OCI-LY1 (cell line): Measurements from ENCODE around the gene PCGF3.
A peak's percentile ranks its signal among the peaks of the same experiment; 100 is the strongest.

Experiments used
- H2AFZ ChIP-seq: fragments of 200-600 bp; sonication (generic), shearing (Covaris generic); 2 replicates; pipeline ENCODE4 v1.6.0; 2014; ENCODE audit warnings: antibody characterized with exemption, mild to moderate bottlenecking, low read length
- H3F3A ChIP-seq: fragments of 200-600 bp; sonication (generic), shearing (Covaris generic); 2 replicates; pipeline ENCODE4 v1.6.0; 2014; ENCODE audit warnings: mild to moderate bottlenecking, antibody characterized with exemption, low read length, moderate library complexity; ENCODE audit not compliant: insufficient read depth
- H3K27ac ChIP-seq: fragments of 200-600 bp; sonication (generic); 2 replicates; pipeline ENCODE4 v1.5.1; 2014; ENCODE audit warnings: low read length, mixed run types, mild to moderate bottlenecking, low read depth; ENCODE audit not compliant: poor library complexity, severe bottlenecking
- H3K27me3 ChIP-seq: fragments of 200-600 bp; sonication (generic); 2 replicates; pipeline ENCODE4 v1.6.0; 2014; ENCODE audit warnings: antibody characterized with exemption, mild to moderate bottlenecking, low read length, moderate library complexity; ENCODE audit not compliant: insufficient read depth
- H3K36me3 ChIP-seq: fragments of 200-600 bp; sonication (generic); 2 replicates; pipeline ENCODE4 v1.6.1; 2014; ENCODE audit warnings: mild to moderate bottlenecking, antibody characterized with exemption, low read length, moderate library complexity, mixed read lengths; ENCODE audit not compliant: insufficient read depth
- H3K4me1 ChIP-seq: fragments of 200-600 bp; sonication (generic); 2 replicates; pipeline ENCODE4 v1.5.1; 2014; ENCODE audit warnings: mild to moderate bottlenecking, low read length, moderate library complexity; ENCODE audit not compliant: insufficient read depth, severe bottlenecking
- H3K4me2 ChIP-seq: fragments of 200-600 bp; sonication (generic), shearing (Covaris generic); 2 replicates; pipeline ENCODE4 v1.6.1; 2014; ENCODE audit warnings: low read length
- H3K4me3 ChIP-seq: fragments of 200-600 bp; sonication (generic); 2 replicates; pipeline ENCODE4 v1.5.1; 2014; ENCODE audit warnings: low read length, low read depth, mild to moderate bottlenecking, mixed read lengths; ENCODE audit not compliant: poor library complexity, severe bottlenecking
- H3K79me2 ChIP-seq: fragments of 200-600 bp; shearing (Covaris generic); 2 replicates; pipeline ENCODE4 v1.6.1; 2016; ENCODE audit warnings: mixed run types, low read length, mixed read lengths; ENCODE audit not compliant: insufficient read depth
- H3K9ac ChIP-seq: fragments of 200-600 bp; sonication (generic), shearing (Covaris generic); 2 replicates; pipeline ENCODE4 v1.6.1; 2014; ENCODE audit warnings: mild to moderate bottlenecking, low read length, mixed read lengths
- H3K9me2 ChIP-seq: fragments of 200-600 bp; sonication (generic), shearing (Covaris generic); 2 replicates; pipeline ENCODE4 v1.6.1; 2014; ENCODE audit warnings: low read depth, mild to moderate bottlenecking, low read length, mixed read lengths
- H3K9me3 ChIP-seq: fragments of 200-600 bp; shearing (Covaris generic); 2 replicates; pipeline ENCODE4 v1.6.1; 2014; ENCODE audit warnings: low read length, mixed read lengths
- H4K20me1 ChIP-seq: fragments of 200-600 bp; sonication (generic), shearing (Covaris generic); 2 replicates; pipeline ENCODE4 v1.6.0; 2016; ENCODE audit warnings: mild to moderate bottlenecking, low read length; ENCODE audit not compliant: insufficient read depth
- CTCF ChIP-seq: fragments of 200-600 bp; sonication (generic), shearing (Covaris generic); IDR thresholded peaks from 2 replicates; pipeline ENCODE4 v1.5.1; 2017; ENCODE audit warnings: mild to moderate bottlenecking, antibody characterized with exemption, low read length, moderate library complexity, mixed read lengths
- EZH2 ChIP-seq: fragments of 200-600 bp; sonication (generic), shearing (Covaris generic); IDR thresholded peaks from 2 replicates; pipeline ENCODE4 v1.8.0; 2017; ENCODE audit warnings: borderline replicate concordance, mixed run types, mild to moderate bottlenecking, antibody characterized with exemption, low read length, moderate library complexity, mixed read lengths

Gene PCGF3

GRCh38 chr4:740656-741282 lies 35.1 kb downstream of the PCGF3 start:
- Histone ChIP-seq H3K9me3 (no peaks in the 10 kb centered on the region), H3K9me2 (no peaks in the 10 kb centered on the region), H3K9ac (no peak overlapping the region), H3F3A (no peaks in the 10 kb centered on the region), H3K4me3 (no peak overlapping the region), H3K27me3 (no peaks in the 10 kb centered on the region), H3K36me3 (peaks cover 17% of the 10 kb centered on the region), H3K4me1 (no peaks in the 10 kb centered on the region), H3K79me2 (no peaks in the 10 kb centered on the region), H3K27ac (no peak overlapping the region), H3K4me2 (no peak overlapping the region), H2AFZ (no peak overlapping the region), H4K20me1 (no peaks in the 10 kb centered on the region)
- TF ChIP-seq EZH2 (no peak), CTCF (no peak)

- Histone ChIP-seq H3F3A (no peaks in the 10 kb centered on the region), H3K4me1 (no peaks in the 10 kb centered on the region), H3K9me3 (no peaks in the 10 kb centered on the region), H2AFZ (no peak overlapping the region), H3K79me2 (no peaks in the 10 kb centered on the region), H3K9ac (no peak overlapping the region), H3K4me2 (no peak overlapping the region), H4K20me1 (no peaks in the 10 kb centered on the region), H3K9me2 (no peaks in the 10 kb centered on the region), H3K27ac (no peak overlapping the region), H3K27me3 (no peaks in the 10 kb centered on the region), H3K36me3 (peaks cover 17% of the 10 kb centered on the region), H3K4me3 (no peak overlapping the region)
- no peak for TF ChIP-seq EZH2
- TF ChIP-seq CTCF: no peak
Measured at GRCh38 chr4:742096-742741, 36.6 kb downstream of the PCGF3 start.

- Histone ChIP-seq H3F3A (no peaks in the 10 kb centered on the region), H3K4me3 (no peak overlapping the region), H3K4me1 (no peaks in the 10 kb centered on the region), H3K4me2 (no peak overlapping the region), H3K36me3 (peaks cover 11% of the 10 kb centered on the region), H2AFZ (no peak overlapping the region), H3K9ac (no peak overlapping the region), H3K79me2 (no peaks in the 10 kb centered on the region), H4K20me1 (no peaks in the 10 kb centered on the region), H3K27me3 (no peaks in the 10 kb centered on the region), H3K9me3 (no peaks in the 10 kb centered on the region), H3K27ac (no peak overlapping the region), H3K9me2 (no peaks in the 10 kb centered on the region)
- TF ChIP-seq EZH2 (no peak), CTCF (peak; percentile 69)
Measured at GRCh38 chr4:742742-743311, 37.2 kb downstream of the PCGF3 start.
